Neural progenitor cell (in vitro differentiated cells): ENCODE data around the gene NOVA2. TPM values are rescaled to one million over a fixed set of nuclear protein-coding genes. Genes with fewer than 3 reads are reported as not detected.

Experiments
- DNase-seq: peaks from one replicate; pipeline ENCODE4 v3.0.0-alpha.2; 2016; ENCODE audit warnings: low spot score
- H2AFZ ChIP-seq: fragments of 200-600 bp; sonication (generic); replicated peaks from 2 replicates; pipeline ENCODE4 v1.6.1; 2016; ENCODE audit warnings: antibody characterized with exemption
- H3F3A ChIP-seq: fragments of 200-600 bp; sonication (generic); 2 replicates; pipeline ENCODE4 v1.6.1; 2016; ENCODE audit warnings: antibody characterized with exemption, low read depth
- H3K27ac ChIP-seq: fragments of 200-600 bp; sonication (generic); 2 replicates; pipeline ENCODE4 v1.5.1; 2016; ENCODE audit warnings: mild to moderate bottlenecking
- H3K27me3 ChIP-seq: fragments of 200-600 bp; sonication (generic); 2 replicates; pipeline ENCODE4 v1.6.1; 2016; ENCODE audit warnings: mild to moderate bottlenecking, moderate library complexity
- H3K36me3 ChIP-seq: fragments of 200-600 bp; sonication (generic); 2 replicates; pipeline ENCODE4 v1.5.1; 2016
- H3K4me1 ChIP-seq: fragments of 200-600 bp; sonication (generic); 2 replicates; pipeline ENCODE4 v1.6.1; 2016; ENCODE audit warnings: mixed run types
- H3K4me2 ChIP-seq: fragments of 200-600 bp; sonication (generic); 2 replicates; pipeline ENCODE4 v1.6.1; 2016
- H3K4me3 ChIP-seq: fragments of 200-600 bp; sonication (generic); 2 replicates; pipeline ENCODE4 v1.5.1; 2016
- H3K79me2 ChIP-seq: fragments of 200-600 bp; sonication (generic); 2 replicates; pipeline ENCODE4 v1.6.1; 2016; ENCODE audit warnings: low read depth
- H3K9ac ChIP-seq: fragments of 200-600 bp; sonication (generic); 2 replicates; pipeline ENCODE4 v1.6.1; 2016
- H3K9me3 ChIP-seq: fragments of 200-600 bp; sonication (generic); 2 replicates; pipeline ENCODE4 v1.5.1; 2016; ENCODE audit warnings: low read depth
- H4K20me1 ChIP-seq: fragments of 200-600 bp; sonication (generic); 2 replicates; pipeline ENCODE4 v1.6.1; 2016; ENCODE audit warnings: low read depth
- H3K27ac Mint-ChIP-seq: 3 replicates; pipeline ENCODE4 v1.8.0; 2021; ENCODE audit warnings: mixed read lengths
- H3K27me3 Mint-ChIP-seq: 2 replicates; pipeline ENCODE4 v1.8.0; 2022; ENCODE audit warnings: low read depth, mild to moderate bottlenecking, inconsistent platforms, moderate library complexity, mixed read lengths; ENCODE audit not compliant: insufficient read depth
- H3K36me3 Mint-ChIP-seq: 3 replicates; pipeline ENCODE4 v1.8.0; 2021; ENCODE audit warnings: mixed read lengths
- H3K4me1 Mint-ChIP-seq: 3 replicates; pipeline ENCODE4 v1.8.0; 2021; ENCODE audit warnings: mixed read lengths
- H3K4me3 Mint-ChIP-seq: 3 replicates; pipeline ENCODE4 v1.8.0; 2021; ENCODE audit warnings: mild to moderate bottlenecking, moderate library complexity, mixed read lengths
- H3K9me3 Mint-ChIP-seq: 3 replicates; pipeline ENCODE4 v1.8.0; 2020; ENCODE audit warnings: mixed read lengths
- CTCF ChIP-seq: fragments of 200-600 bp; sonication (generic); IDR thresholded peaks from 2 replicates; pipeline ENCODE4 v1.5.1; 2017; ENCODE audit warnings: antibody characterized with exemption, mild to moderate bottlenecking
- EZH2 ChIP-seq: fragments of 200-600 bp; sonication (generic); IDR thresholded peaks from 2 replicates; pipeline ENCODE4 v1.6.1; 2017; ENCODE audit warnings: antibody characterized with exemption, mild to moderate bottlenecking, moderate library complexity
- EZH2phosphoT487 ChIP-seq: fragments of 200-600 bp; sonication (generic); IDR thresholded peaks from 2 replicates; pipeline ENCODE4 v1.6.1; 2017; ENCODE audit warnings: antibody characterized with exemption
- total RNA-seq: library from RNA; depleted of rRNA; stranded (reverse); fragments of >200 nt; gene quantifications from 2 replicates; pipeline ENCODE4 v1.2.3, GENCODE V29; 2015; ENCODE audit warnings: low replicate concordance

Gene NOVA2
- total RNA-seq, 1 donor from 2014 or later = 3.9 TPM

DNA sequence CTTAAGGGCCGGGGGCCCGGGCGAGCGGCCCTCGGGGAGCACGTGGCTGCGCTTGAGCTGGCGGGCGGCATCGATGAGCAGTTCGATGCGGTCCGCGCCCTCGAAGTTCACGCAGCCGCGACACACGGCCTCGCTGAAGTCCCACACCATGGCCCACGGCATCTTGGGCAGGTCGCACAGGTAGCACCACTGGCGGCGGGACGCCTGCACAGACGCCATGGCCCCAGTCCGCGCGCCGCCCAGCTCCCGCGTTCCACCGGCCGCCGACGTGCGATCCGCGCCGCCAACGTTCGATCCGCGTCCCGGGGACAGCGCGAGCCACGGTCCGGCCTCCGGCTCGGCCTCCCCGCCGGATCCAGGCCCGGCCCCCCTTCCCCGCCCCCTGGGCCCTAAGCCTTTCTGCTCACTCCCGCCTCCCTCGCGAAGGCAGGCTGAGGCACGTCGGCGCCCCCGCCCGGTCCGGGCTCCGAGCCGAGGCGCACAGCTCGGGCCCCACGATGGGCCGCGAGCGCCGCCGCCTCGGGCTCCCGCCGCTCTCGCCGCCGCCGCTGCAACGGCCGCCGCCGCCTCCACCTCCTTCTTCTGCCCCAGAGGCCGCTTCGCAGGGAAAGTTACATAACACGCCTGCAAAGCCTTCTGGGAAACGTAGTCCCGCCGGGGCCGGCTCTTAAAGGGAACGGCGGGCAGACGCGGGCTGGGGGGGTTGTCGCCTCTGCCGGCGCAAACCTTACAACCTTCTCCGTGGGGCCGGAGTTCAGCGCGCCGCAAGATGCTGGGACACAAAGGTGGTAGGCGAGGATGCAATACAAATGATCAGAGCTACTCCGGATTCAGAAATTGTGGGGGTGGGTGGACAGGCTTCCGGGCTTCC lies 87.9 kb downstream of the NOVA2 start, which contains the start of gene IRF2BP1:
Gene IRF2BP1, minus strand, starts transcription at position 586 of the 871 bp plus-strand sequence. Its CDS starts 367 bp downstream, at position 219.
- H2AFZ ChIP-seq = peak within 1 kb of the TSS; percentile 89
- H3K4me1 ChIP-seq = peaks cover 21% of the 10 kb centered on the region
- Mint-ChIP-seq H3K9me3 (no peaks in the 10 kb centered on the region), H3K27ac (peak within 1 kb of the TSS; percentile 97), H3K4me3 (peak within 1 kb of the TSS; percentile 98), H3K4me1 (peaks cover 28% of the 10 kb centered on the region), H3K27me3 (peaks cover 13% of the 10 kb centered on the region), H3K36me3 (peaks cover 8% of the 10 kb centered on the region)
- H3K36me3 ChIP-seq = no peaks in the 10 kb centered on the region
- peak; percentile 98 for DNase-seq
- H3K27ac ChIP-seq = peak within 1 kb of the TSS; percentile 67
- H3K27me3 ChIP-seq = no peaks in the 10 kb centered on the region
- peaks cover 44% of the 10 kb centered on the region for H3F3A ChIP-seq
- TF ChIP-seq EZH2phosphoT487 (no peak), CTCF (peak; percentile 3)
- peaks cover 27% of the 10 kb centered on the region for H4K20me1 ChIP-seq
- no peaks in the 10 kb centered on the region for H3K9me3 ChIP-seq
- peak within 1 kb of the TSS; percentile 76 for H3K9ac ChIP-seq
- H3K79me2 ChIP-seq = peaks cover 21% of the 10 kb centered on the region
- peak within 1 kb of the TSS; percentile 70 for H3K4me3 ChIP-seq
- peak within 1 kb of the TSS; percentile 82 for H3K4me2 ChIP-seq

- no peak overlapping the region for H3K27ac Mint-ChIP-seq
- H3K27me3 Mint-ChIP-seq = peaks cover 12% of the 10 kb centered on the region
Observed at GRCh38 chr19:45884682-45885555, 88.7 kb downstream of the NOVA2 start.

More at GRCh38 chr19:45884682-45885555, 88.7 kb downstream of the NOVA2 start:
- no peaks in the 10 kb centered on the region for H3K36me3 ChIP-seq
- no peaks in the 10 kb centered on the region for H3K9me3 Mint-ChIP-seq
- peaks cover 4% of the 10 kb centered on the region for H3K36me3 Mint-ChIP-seq
- H3K79me2 ChIP-seq = peaks cover 21% of the 10 kb centered on the region
- peak; percentile 32 for DNase-seq
- no peaks in the 10 kb centered on the region for H3K27me3 ChIP-seq
- peaks cover 21% of the 10 kb centered on the region for H3K4me1 ChIP-seq
- peaks cover 44% of the 10 kb centered on the region for H3F3A ChIP-seq
- H3K4me3 Mint-ChIP-seq = peak overlapping the region; percentile 79
- peak overlapping the region; percentile 60 for H3K9ac ChIP-seq
- TF ChIP-seq CTCF = no peak
- no peak for TF ChIP-seq EZH2phosphoT487
- TF ChIP-seq EZH2 = no peak
- peaks cover 27% of the 10 kb centered on the region for H4K20me1 ChIP-seq
- H3K9me3 ChIP-seq = no peaks in the 10 kb centered on the region
- H3K4me3 ChIP-seq = peak overlapping the region; percentile 70
- peak overlapping the region; percentile 82 for H3K4me2 ChIP-seq
- no peak overlapping the region for H3K27ac ChIP-seq
- H2AFZ ChIP-seq = no peak overlapping the region
- H3K4me1 Mint-ChIP-seq = peaks cover 31% of the 10 kb centered on the region
